HG03520 (cell line): Measurements from ENCODE around the gene EIF2AK3.
"Not testable (repeated sequence)": the region's sequence is repeated elsewhere in the genome, so short reads cannot be mapped to it uniquely, and the experiment has no call there.

Source experiments
- ATAC-seq: cut with Tn5 transposase; IDR thresholded peaks from one replicate; pipeline ENCODE4 v1.9.1; 2021; ENCODE audit warnings: mild to moderate bottlenecking, moderate library complexity; ENCODE audit not compliant: unreplicated experiment

Gene EIF2AK3

DNA sequence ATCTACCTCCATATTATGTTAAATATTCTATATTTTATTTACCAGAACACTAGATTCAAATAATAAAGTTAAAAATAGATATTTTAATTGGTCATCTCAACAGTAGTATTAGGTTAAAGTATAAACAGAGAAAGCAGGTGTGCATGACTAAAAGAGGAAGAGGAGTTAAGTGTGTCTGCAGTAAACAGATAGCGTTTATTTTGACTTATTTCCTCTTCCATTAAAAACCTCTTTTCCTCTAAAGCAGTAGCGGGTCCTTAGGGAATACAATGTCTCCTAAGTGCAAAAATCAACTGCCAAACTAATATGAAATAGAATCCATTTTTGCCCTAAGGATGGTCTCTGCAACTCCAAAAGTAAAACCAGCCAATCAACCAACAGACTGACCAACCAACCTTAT lies 27.7 kb downstream of the EIF2AK3 start:
- ATAC-seq = no peak

- ATAC-seq = no peak
Observed at GRCh38 chr2:88597168-88597567, 30.1 kb downstream of the EIF2AK3 start.

DNA sequence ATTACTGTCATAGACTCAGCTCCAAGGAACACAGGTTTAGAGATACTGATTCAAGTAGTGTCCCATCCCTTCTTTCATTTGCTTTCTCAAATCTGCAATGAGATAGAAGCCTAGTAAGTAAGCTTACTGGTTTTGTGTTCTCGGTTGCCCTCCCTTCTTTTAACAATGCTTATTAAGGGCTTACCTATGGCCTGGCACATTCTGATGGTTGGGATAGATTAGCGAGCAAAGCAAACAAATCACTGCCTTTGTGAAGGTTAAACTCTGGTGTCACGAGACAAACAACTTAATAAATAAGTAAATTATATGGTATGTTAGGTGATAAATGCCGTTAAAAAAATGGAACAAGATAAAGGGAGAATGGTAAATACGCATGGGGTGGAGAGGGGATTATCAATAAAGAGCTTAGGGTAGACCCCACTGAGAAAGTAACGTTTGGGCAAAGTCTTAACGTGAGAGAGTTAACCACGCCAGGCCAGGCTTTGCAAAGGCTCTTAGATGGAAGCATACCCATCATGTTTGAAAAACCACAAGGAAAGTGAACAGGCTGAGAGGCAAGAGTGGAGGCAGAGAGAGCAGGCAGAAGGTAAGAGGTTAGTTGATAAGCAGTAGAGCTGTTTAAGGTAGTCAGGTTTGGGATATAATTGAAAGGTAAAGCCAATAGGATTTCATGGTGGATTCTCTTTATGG lies 31.0 kb downstream of the EIF2AK3 start:
- ATAC-seq = no peak

DNA sequence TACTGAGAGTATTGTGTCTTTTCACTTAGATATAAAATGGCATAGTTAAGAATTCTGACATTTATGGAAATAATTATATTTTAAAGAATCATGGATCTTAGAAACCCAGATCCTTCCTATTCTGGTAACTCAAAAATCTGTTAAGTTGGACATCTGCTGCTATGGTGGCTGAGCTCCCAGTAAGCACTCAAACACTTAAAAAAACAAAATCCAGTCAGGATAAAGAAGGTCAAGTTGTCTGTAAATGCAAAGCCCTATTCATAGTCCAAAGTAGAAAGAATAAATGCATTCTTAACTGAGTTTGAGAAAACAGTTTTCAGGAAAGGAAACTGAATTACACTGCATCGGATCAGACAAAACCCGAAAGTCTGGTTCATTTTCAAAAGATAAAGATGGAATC lies 35.6 kb downstream of the EIF2AK3 start:
- ATAC-seq = no peak

- peak; percentile 63 for ATAC-seq
Observed at GRCh38 chr2:88590998-88591613, 36.2 kb downstream of the EIF2AK3 start.

GRCh38 chr2:88585969-88586368 lies 41.3 kb downstream of the EIF2AK3 start:
- no peak for ATAC-seq

- ATAC-seq = no peak
Observed at GRCh38 chr2:88582030-88582429, 45.2 kb downstream of the EIF2AK3 start.

- no peak for ATAC-seq
Observed at GRCh38 chr2:88580088-88580487, 47.2 kb downstream of the EIF2AK3 start.

DNA sequence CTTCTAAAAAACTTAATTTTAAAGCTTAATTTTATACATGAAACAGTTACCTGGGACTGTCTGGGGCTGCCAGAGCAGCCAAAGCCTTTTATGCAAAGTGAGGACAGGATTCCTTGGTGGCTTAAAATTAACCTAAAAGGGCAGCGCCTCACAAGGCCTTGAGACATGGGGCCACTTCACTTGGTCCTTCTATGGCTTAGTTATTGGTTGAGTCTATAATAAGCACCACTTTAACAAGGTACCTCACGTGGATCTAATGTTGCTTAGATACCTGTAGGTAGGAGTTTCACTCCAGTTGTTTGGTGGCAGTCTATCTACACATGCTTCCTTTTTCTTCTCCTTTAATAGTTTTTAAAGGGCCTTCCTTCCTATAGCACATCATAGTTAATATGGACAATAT lies 51.6 kb downstream of the EIF2AK3 start:
- ATAC-seq = no peak

DNA sequence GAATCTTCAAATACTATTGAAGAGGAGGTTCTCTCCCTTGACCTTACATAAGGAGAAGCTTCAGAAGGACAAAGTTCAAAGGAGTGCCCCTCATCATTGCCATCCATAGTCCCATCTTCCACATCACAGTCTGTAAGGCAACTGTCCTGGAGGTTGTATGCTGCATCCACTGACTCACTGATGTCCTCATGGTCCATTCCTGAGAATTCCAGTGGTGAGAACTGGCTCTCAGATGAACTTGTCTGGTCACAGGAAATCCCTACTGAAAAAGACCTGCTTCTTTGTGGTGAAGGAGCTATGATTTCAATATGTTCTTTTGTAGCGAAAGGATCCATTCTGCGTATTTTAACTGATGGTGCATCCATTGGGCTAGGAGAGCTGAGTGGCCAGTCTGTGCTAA lies 52.2 kb downstream of the EIF2AK3 start:
- no peak for ATAC-seq

GRCh38 chr2:88574445-88574844 lies 52.8 kb downstream of the EIF2AK3 start:
- ATAC-seq = peak; percentile 81

- no peak for ATAC-seq
Observed at GRCh38 chr2:88568179-88568578, 59.1 kb downstream of the EIF2AK3 start.

DNA sequence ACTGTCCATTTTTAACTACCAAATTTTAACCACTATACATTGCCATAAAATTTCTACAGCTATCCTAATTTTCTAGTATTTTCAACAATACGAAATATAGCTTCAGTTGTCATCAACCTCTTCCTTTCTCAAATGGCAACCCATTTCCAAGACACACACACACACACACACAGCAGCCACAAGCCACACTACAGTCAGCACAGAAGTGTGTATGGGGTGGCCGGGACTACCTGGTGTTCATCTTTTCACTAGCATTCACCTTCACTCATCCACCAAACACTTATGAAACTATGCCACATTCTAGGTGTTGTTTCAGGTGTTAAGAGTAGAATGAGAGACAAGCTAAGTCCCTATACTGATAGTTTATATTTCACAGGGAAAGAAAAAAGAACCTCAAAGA lies 62.9 kb downstream of the EIF2AK3 start:
- ATAC-seq = no peak

DNA sequence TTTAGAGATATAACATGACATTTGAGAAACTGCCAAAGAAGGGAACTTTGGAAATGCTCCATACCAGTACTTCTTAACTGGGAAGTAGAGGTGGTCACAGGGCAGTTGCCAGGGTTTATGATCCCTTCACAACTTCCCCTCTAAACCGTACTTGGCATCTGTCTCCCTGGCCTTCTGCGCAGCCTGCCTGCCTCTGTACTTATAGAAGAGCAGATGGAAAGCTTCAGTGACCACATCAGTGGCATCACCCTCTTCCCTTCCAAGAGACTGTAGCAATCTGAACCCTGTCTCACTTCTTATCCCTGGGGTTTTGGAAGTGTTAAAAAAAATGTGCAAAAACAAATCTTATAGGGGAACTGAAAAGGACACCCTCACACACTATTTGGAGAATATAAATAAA lies 64.1 kb downstream of the EIF2AK3 start:
- ATAC-seq = no peak

GRCh38 chr2:88561646-88562388 lies 65.4 kb downstream of the EIF2AK3 start:
- ATAC-seq = peak; percentile 77

DNA sequence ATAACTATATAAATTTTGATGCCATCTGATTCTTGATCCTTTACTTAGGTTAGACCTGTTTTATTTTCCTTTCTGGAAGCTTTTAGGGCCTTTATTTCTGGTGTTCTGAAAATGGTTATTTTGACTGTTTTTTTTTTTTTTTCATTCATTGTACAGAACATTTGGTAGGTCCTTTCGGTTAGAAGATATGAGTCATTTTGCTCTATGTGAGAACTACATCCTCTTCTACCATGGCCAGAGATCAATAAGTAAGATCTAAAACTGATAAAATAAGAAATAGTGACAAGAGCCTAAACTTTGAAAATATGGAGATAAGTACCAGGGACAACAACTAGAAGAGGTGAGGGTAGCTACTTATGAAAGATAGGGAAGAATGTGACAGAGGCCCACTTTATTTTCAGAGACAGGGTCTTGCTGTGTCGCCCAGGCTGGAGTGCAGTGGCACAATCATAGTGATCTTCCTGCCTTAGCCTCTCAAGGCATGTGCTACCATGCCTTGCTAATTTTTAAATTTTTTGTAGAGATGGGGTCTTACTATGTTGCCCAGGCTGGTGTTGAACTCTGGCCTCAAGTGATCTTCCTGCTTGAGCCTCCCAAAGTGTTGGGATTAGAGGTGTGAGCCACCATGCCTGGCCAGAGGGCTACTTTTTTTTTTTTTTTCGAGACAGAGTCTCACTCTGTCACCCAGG lies 66.5 kb downstream of the EIF2AK3 start:
- peak; percentile 40 for ATAC-seq

DNA sequence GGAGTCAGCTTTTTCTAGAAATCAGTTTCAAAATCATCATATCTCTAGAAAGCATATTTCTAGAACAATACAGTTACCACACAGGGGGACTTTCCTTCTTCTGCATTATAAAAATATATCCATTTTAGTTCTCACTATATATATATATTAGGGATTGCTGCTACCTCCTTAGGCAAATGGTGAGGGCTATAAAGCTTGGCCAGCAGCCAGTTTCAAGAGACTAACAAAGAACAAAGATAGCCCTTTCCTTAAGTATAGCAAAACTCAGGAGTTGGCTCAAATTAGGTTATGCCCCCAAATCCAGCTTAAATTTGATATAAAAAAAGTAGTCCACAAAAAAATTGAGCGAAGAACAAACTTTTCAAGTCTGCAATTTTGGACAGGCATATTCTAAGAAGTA lies 70.0 kb downstream of the EIF2AK3 start:
- ATAC-seq = no peak

GRCh38 chr2:88556026-88556425 lies 71.2 kb downstream of the EIF2AK3 start:
- ATAC-seq = no peak

DNA sequence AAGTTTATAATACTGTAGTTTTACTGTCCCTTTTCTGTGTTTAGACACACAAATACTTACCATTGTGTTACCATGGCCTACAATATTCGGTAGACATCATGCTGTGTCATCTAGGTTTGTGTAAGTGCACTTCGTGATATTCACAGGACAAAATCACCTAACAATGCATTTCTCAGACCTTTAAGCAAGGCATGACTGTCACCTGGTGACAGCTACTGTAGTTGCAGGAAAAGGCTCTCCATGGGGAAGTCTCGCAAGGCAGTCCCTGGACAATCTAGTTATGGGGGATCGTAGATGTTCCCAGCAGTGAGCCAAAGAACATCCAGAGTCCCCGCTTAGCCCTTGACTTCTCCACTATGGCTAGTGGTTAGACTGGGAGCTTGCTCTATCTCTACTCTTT lies 73.1 kb downstream of the EIF2AK3 start:
- no peak for ATAC-seq

DNA sequence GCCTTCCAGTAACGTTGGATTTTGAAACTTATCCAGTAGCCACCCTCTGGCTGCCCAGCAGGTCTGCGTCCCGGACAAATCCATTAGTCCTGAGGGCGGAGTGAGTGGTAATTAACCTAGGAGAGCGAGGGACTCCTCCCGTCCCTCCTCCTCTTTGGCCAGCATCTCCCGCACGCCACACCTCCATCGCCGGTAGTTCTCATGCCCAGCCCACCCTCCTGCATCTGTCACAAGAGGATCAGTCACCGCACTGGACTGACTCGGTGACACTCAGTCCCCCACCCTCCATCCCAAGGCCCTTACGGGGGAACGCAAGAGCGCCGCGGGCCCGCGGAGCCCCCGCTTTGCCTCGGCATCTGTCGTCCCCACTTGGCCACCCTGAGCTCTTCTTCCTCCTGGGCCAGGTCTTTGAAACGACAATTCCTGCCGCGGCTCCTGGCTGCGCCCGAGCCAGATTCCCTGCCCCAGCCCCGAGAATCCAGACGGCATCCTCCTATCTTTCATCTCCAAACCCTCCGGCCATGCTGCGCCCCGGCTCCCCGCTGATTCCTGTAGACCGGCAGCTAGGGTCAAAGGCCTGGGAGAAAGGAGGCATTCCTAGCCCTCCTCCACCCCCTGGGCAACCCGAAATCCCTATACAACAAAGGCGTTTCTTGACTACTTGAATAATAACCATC lies 77.5 kb downstream of the EIF2AK3 start:
- ATAC-seq = no peak

GRCh38 chr2:88546291-88546690 lies 81.0 kb downstream of the EIF2AK3 start:
- ATAC-seq = not testable (repeated sequence)
